HEK293 (cell line): ENCODE data around the gene PALD1.
"Not testable (repeated sequence)": the region's sequence is repeated elsewhere in the genome, so short reads cannot be mapped to it uniquely, and the experiment has no call there.

Experiments
- ZNF354C ChIP-seq: fragments of 450-650 bp; formaldehyde crosslinking; IDR thresholded peaks from 2 replicates; pipeline ENCODE4 v1.5.1; 2016; ENCODE audit warnings: missing biosample characterization, missing genetic modification characterization, low read depth, borderline replicate concordance
- ZNF707 ChIP-seq: fragments of 450-650 bp; formaldehyde crosslinking; IDR thresholded peaks from 2 replicates; pipeline ENCODE4 v1.5.1; 2016; ENCODE audit warnings: missing biosample characterization, missing genetic modification characterization
- TF ChIP-seq, protein P1 (sequence below): fragments of 450-650 bp; formaldehyde crosslinking; IDR thresholded peaks from 2 replicates; pipeline ENCODE4 v1.5.1; 2016; ENCODE audit warnings: missing biosample characterization, missing genetic modification characterization
- TF ChIP-seq, protein P2 (sequence below): fragments of 450-650 bp; IDR thresholded peaks from 2 replicates; pipeline ENCODE4 v1.5.1; 2018; ENCODE audit warnings: missing biosample characterization, missing genetic modification characterization
- TF ChIP-seq, protein P3 (sequence below): fragments of 450-650 bp; formaldehyde crosslinking; IDR thresholded peaks from 2 replicates; pipeline ENCODE4 v1.5.1; 2016; ENCODE audit warnings: missing biosample characterization, missing genetic modification characterization

DNA sequence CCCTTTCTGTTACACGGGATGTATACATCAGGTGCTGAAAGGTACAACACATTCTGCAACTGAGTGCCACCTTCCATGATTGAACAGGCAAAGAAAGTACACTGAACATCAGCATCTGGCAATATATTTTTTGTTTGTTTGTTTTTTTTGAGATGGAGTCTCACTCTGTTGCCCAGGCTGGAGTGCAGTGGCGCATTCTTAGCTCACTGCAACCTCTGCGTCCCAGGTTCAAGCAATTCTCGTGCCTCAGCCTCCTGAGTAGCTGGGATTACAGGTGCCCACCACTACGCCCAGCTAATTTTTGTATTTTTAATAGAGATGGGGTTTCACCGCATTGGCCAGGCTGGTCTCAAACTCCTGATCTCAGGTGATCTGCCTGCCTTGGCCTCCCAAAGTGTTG lies 5.3 kb downstream of the PALD1 start:
- TF ChIP-seq, protein P1, sequence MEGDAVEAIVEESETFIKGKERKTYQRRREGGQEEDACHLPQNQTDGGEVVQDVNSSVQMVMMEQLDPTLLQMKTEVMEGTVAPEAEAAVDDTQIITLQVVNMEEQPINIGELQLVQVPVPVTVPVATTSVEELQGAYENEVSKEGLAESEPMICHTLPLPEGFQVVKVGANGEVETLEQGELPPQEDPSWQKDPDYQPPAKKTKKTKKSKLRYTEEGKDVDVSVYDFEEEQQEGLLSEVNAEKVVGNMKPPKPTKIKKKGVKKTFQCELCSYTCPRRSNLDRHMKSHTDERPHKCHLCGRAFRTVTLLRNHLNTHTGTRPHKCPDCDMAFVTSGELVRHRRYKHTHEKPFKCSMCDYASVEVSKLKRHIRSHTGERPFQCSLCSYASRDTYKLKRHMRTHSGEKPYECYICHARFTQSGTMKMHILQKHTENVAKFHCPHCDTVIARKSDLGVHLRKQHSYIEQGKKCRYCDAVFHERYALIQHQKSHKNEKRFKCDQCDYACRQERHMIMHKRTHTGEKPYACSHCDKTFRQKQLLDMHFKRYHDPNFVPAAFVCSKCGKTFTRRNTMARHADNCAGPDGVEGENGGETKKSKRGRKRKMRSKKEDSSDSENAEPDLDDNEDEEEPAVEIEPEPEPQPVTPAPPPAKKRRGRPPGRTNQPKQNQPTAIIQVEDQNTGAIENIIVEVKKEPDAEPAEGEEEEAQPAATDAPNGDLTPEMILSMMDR (tag by site-specific recombination) = not testable (repeated sequence)
- TF ChIP-seq, protein P2, sequence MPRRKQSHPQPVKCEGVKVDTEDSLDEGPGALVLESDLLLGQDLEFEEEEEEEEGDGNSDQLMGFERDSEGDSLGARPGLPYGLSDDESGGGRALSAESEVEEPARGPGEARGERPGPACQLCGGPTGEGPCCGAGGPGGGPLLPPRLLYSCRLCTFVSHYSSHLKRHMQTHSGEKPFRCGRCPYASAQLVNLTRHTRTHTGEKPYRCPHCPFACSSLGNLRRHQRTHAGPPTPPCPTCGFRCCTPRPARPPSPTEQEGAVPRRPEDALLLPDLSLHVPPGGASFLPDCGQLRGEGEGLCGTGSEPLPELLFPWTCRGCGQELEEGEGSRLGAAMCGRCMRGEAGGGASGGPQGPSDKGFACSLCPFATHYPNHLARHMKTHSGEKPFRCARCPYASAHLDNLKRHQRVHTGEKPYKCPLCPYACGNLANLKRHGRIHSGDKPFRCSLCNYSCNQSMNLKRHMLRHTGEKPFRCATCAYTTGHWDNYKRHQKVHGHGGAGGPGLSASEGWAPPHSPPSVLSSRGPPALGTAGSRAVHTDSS (tag by site-specific recombination) = not testable (repeated sequence)
- TF ChIP-seq, protein P3, sequence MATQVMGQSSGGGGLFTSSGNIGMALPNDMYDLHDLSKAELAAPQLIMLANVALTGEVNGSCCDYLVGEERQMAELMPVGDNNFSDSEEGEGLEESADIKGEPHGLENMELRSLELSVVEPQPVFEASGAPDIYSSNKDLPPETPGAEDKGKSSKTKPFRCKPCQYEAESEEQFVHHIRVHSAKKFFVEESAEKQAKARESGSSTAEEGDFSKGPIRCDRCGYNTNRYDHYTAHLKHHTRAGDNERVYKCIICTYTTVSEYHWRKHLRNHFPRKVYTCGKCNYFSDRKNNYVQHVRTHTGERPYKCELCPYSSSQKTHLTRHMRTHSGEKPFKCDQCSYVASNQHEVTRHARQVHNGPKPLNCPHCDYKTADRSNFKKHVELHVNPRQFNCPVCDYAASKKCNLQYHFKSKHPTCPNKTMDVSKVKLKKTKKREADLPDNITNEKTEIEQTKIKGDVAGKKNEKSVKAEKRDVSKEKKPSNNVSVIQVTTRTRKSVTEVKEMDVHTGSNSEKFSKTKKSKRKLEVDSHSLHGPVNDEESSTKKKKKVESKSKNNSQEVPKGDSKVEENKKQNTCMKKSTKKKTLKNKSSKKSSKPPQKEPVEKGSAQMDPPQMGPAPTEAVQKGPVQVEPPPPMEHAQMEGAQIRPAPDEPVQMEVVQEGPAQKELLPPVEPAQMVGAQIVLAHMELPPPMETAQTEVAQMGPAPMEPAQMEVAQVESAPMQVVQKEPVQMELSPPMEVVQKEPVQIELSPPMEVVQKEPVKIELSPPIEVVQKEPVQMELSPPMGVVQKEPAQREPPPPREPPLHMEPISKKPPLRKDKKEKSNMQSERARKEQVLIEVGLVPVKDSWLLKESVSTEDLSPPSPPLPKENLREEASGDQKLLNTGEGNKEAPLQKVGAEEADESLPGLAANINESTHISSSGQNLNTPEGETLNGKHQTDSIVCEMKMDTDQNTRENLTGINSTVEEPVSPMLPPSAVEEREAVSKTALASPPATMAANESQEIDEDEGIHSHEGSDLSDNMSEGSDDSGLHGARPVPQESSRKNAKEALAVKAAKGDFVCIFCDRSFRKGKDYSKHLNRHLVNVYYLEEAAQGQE (tag by site-specific recombination) = not testable (repeated sequence)
- not testable (repeated sequence) for TF ChIP-seq ZNF707, ZNF354C (tag by site-specific recombination)
